ENCODE measurements around the gene ANP32E.

GRCh38 chr1:150212070-150212469, 23.8 kb downstream of the ANP32E start:
- TF ChIP-seq CTCF (IDR thresholded peaks at IDR 0.05 in 8 of 11, conservative IDR thresholded peaks at IDR 0.05 in 3 of 11), result no peak
- TF ChIP-seq POLR2AphosphoS5 (IDR thresholded peaks at IDR 0.05), result no peak
- no peak for TF ChIP-seq POLR2A (IDR thresholded peaks at IDR 0.05)

All from spleen (tissue), 7 donors.